ENCODE results near the gene C6orf62. TPM values are rescaled to one million over a fixed set of nuclear protein-coding genes. Genes with fewer than 3 reads are reported as not detected.

The C6orf62 gene
- polyA plus RNA-seq, 3 donors: 45.5 to 78.8 (median 55.4) TPM

DNA sequence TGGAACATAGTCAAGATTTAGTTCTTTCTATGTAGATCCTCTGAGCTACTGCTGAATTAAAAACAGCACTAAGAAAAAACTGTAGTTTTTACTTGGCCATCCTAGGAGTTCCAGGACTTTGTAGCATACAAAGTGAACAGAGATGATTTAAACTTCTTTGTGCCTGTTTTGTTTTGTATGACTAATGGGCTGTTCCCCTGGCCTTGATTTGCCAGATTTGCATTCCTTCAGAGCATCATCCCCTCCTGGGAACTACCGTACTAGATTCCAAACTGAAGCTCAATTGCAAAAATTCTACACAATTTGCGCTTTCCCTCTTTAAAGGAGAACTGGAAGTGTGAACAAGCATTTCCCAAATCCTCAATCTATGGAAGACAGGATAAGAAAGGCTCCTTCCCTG is 29.0 kb downstream of the C6orf62 start:
- H3K27me3 Mint-ChIP-seq (ENCODE audit: low read depth in 3 of 3): peaks cover 0 to 3% (median 0%) of the 10 kb centered on the region in 3 donors
- H3K27ac ChIP-seq (ENCODE audit: low read depth in 1 of 2, low read length in 2 of 2): no peak overlapping the region
- no peaks in the 10 kb centered on the region for H3K9me3 ChIP-seq (replicated peaks in 1 of 2; ENCODE audit: control insufficient read depth in 1 of 2, insufficient read depth in 1 of 2, low read length in 2 of 2)
- H3K27me3 ChIP-seq (ENCODE audit: control insufficient read depth in 2 of 2, insufficient read depth in 2 of 2, low read length in 2 of 2): no peaks in the 10 kb centered on the region
- H3K79me2 ChIP-seq (ENCODE audit: insufficient read depth, low read length): no peaks in the 10 kb centered on the region
- TF ChIP-seq, protein P1, sequence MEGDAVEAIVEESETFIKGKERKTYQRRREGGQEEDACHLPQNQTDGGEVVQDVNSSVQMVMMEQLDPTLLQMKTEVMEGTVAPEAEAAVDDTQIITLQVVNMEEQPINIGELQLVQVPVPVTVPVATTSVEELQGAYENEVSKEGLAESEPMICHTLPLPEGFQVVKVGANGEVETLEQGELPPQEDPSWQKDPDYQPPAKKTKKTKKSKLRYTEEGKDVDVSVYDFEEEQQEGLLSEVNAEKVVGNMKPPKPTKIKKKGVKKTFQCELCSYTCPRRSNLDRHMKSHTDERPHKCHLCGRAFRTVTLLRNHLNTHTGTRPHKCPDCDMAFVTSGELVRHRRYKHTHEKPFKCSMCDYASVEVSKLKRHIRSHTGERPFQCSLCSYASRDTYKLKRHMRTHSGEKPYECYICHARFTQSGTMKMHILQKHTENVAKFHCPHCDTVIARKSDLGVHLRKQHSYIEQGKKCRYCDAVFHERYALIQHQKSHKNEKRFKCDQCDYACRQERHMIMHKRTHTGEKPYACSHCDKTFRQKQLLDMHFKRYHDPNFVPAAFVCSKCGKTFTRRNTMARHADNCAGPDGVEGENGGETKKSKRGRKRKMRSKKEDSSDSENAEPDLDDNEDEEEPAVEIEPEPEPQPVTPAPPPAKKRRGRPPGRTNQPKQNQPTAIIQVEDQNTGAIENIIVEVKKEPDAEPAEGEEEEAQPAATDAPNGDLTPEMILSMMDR (IDR thresholded peaks at IDR 0.05): no peak
- no peak for DNase-seq
- H3K9ac ChIP-seq (ENCODE audit: insufficient read depth, low read length, poor library complexity, severe bottlenecking): no peak overlapping the region
- H3K36me3 ChIP-seq (replicated peaks in 1 of 2; ENCODE audit: control insufficient read depth in 1 of 2, insufficient read depth in 2 of 2, low read length in 2 of 2): no peaks in the 10 kb centered on the region
- H3K36me3 Mint-ChIP-seq: peaks cover 0 to 6% of the 10 kb centered on the region in 2 donors
- no peak overlapping the region for H3K4me3 ChIP-seq (replicated peaks in 1 of 3; ENCODE audit: low read depth in 2 of 3, low read length in 3 of 3)
- no peak overlapping the region for H3K4me2 ChIP-seq (replicated peaks; ENCODE audit: extremely low read depth, low read length, poor library complexity, severe bottlenecking)
- no peak overlapping the region for H3K27ac Mint-ChIP-seq
- H2AFZ ChIP-seq (ENCODE audit: insufficient read depth, low read depth, low read length, poor library complexity, severe bottlenecking): no peak overlapping the region
- intact Hi-C loops (cut with micrococcal nuclease): loop anchor here in 1 of 2 donors (10.0 kb wide), 1 partner anchor 255 kb away; no protein-coding TSS in a partner anchor
- no peaks in the 10 kb centered on the region for H3K9me3 Mint-ChIP-seq
- H3K4me1 ChIP-seq (ENCODE audit: control insufficient read depth in 1 of 2, insufficient read depth in 2 of 2, low read length in 2 of 2): peaks cover 6 to 9% of the 10 kb centered on the region in 2 donors
- no peaks in the 10 kb centered on the region for H4K20me1 ChIP-seq (ENCODE audit: insufficient read depth, low read length)
- no peak overlapping the region for H3K4me3 Mint-ChIP-seq
- WGBS (ENCODE audit: insufficient coverage): no CpG with 5 or more reads among the region's 2 CpGs
- H3K4me1 Mint-ChIP-seq: peaks cover 11% of the 10 kb centered on the region

DNA sequence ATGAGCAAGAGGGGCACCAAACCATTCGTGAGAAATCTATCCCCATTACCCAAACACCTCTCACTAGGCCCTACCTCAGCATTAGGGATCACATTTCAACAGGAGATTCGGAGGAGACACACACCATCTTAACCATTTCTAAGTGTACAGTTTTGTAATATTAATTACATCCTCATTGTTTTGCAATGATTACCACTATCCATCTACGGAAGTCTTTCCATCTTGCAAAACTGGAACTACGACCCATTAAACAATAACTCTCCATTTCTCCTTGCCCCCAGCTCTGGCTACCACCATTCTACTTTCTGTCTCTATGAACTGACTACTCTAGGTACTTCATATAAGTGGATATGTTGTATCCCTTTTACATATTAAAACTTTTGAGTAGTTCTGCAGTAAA is 32.0 kb downstream of the C6orf62 start:
- Histone ChIP-seq H3K36me3 (replicated peaks in 1 of 2; ENCODE audit: control insufficient read depth in 1 of 2, insufficient read depth in 2 of 2, low read length in 2 of 2) (no peaks in the 10 kb centered on the region), H2AFZ (ENCODE audit: insufficient read depth, low read depth, low read length, poor library complexity, severe bottlenecking) (no peak overlapping the region), H3K4me2 (replicated peaks; ENCODE audit: extremely low read depth, low read length, poor library complexity, severe bottlenecking) (no peak overlapping the region), H3K9me3 (replicated peaks in 1 of 2; ENCODE audit: control insufficient read depth in 1 of 2, insufficient read depth in 1 of 2, low read length in 2 of 2) (no peaks in the 10 kb centered on the region), H3K4me3 (replicated peaks in 1 of 3; ENCODE audit: low read depth in 2 of 3, low read length in 3 of 3) (no peak overlapping the region), H3K79me2 (ENCODE audit: insufficient read depth, low read length) (no peaks in the 10 kb centered on the region), H3K4me1 (ENCODE audit: control insufficient read depth in 1 of 2, insufficient read depth in 2 of 2, low read length in 2 of 2) (peaks cover 6 to 9% of the 10 kb centered on the region in 2 donors), H3K27ac (ENCODE audit: low read depth in 1 of 2, low read length in 2 of 2) (no peak overlapping the region), H3K27me3 (ENCODE audit: control insufficient read depth in 2 of 2, insufficient read depth in 2 of 2, low read length in 2 of 2) (no peaks in the 10 kb centered on the region), H3K9ac (ENCODE audit: insufficient read depth, low read length, poor library complexity, severe bottlenecking) (no peak overlapping the region), H4K20me1 (ENCODE audit: insufficient read depth, low read length) (no peaks in the 10 kb centered on the region)
- WGBS (ENCODE audit: insufficient coverage): 86% methylated on average over 1 of the region's 4 CpGs
- TF ChIP-seq, protein P1 (IDR thresholded peaks at IDR 0.05): no peak
- H3K4me1 Mint-ChIP-seq: peaks cover 11% of the 10 kb centered on the region
- H3K4me3 Mint-ChIP-seq: no peak overlapping the region
- peaks cover 0 to 3% (median 0%) of the 10 kb centered on the region in 7 donors for H3K9me3 Mint-ChIP-seq
- intact Hi-C loops (cut with micrococcal nuclease): no loop called here
- H3K36me3 Mint-ChIP-seq: peaks cover 4 to 9% of the 10 kb centered on the region in 2 donors
- DNase-seq: no peak
- peaks cover 0 to 3% (median 0%) of the 10 kb centered on the region in 3 donors for H3K27me3 Mint-ChIP-seq (ENCODE audit: low read depth in 3 of 3)
- peak overlapping the region in 1 of 7 donors; percentile 2 for H3K27ac Mint-ChIP-seq
